AG04449 (cell line): Measurements from ENCODE around the gene MLH3.

Experiments
- CTCF ChIA-PET: fragments of 350-600 bp; formaldehyde crosslinking; extraction: SDS; loops from one replicate; lab custom pipeline; 2021; ENCODE audit warnings: antibody characterized with exemption; lab: Yijun Ruan, JAX
- POLR2A ChIA-PET: fragments of 400-600, 350-600 bp; formaldehyde crosslinking; extraction: SDS; loops from one replicate; lab custom pipeline; 2020; ENCODE audit warnings: antibody characterized with exemption, inconsistent platforms; lab: Yijun Ruan, JAX
- DNase-seq: peaks from one replicate; pipeline ENCODE4 v3.0.0-alpha.2; 2010; ENCODE audit warnings: low read depth, low spot score
- H3K4me3 ChIP-seq: 2 replicates; pipeline ENCODE4 v1.5.1; 2011; ENCODE audit warnings: low read depth, mild to moderate bottlenecking, control low read depth, low read length
- CTCF ChIP-seq: IDR thresholded peaks from one replicate; pipeline ENCODE4 v1.5.1; 2011; ENCODE audit warnings: mild to moderate bottlenecking, moderate library complexity, low read length, control low read depth, inconsistent platforms; ENCODE audit not compliant: insufficient read depth; ENCODE audit errors: missing control alignments

MLH3 gene

GRCh38 chr14:74975059-74975810 is 76.0 kb downstream of the MLH3 start:
- DNase-seq: no peak
- CTCF ChIA-PET: interaction anchor here (0.8 to 3.0 kb wide), 3 partner anchors 30 to 113 kb away, joined by 3 to 13 read pairs (median 6); no protein-coding TSS in a partner anchor
- no peak for TF ChIP-seq CTCF
- POLR2A ChIA-PET: no interaction called here
- H3K4me3 ChIP-seq: no peak overlapping the region

GRCh38 chr14:74974364-74975058 is 76.8 kb downstream of the MLH3 start:
- no peak for DNase-seq
- no peak overlapping the region for H3K4me3 ChIP-seq
- CTCF ChIA-PET: interaction anchor here (0.8 to 3.0 kb wide), 4 partner anchors 9 to 114 kb away, joined by 3 to 13 read pairs (median 4); no protein-coding TSS in a partner anchor

GRCh38 chr14:74973905-74974363 is 77.3 kb downstream of the MLH3 start:
- H3K4me3 ChIP-seq: no peak overlapping the region
- ChIA-PET CTCF (interaction anchor here (1.2 to 3.0 kb wide), 3 partner anchors 9 to 114 kb away, joined by 3 to 13 read pairs (median 6); no protein-coding TSS in a partner anchor), POLR2A (no interaction called here)
- DNase-seq: no peak
- TF ChIP-seq CTCF: no peak

More at GRCh38 chr14:74974364-74975058, 76.8 kb downstream of the MLH3 start:
- POLR2A ChIA-PET: no interaction called here
- TF ChIP-seq CTCF: no peak

GRCh38 chr14:74973003-74973653 is 78.1 kb downstream of the MLH3 start:
- ChIA-PET POLR2A (no interaction called here), CTCF (interaction anchor here (1.2 to 3.0 kb wide), 3 partner anchors 8 to 27 kb away, joined by 3 to 13 read pairs (median 3); partner anchors contain the start of gene PGF)
- DNase-seq: no peak
- H3K4me3 ChIP-seq: no peak overlapping the region
- TF ChIP-seq CTCF: no peak

GRCh38 chr14:74968811-74969210 is 82.5 kb downstream of the MLH3 start:
- TF ChIP-seq CTCF: no peak
- ChIA-PET POLR2A (no interaction called here), CTCF (interaction anchor here (0.7 to 2.6 kb wide), 4 partner anchors 12 to 101 kb away, joined by 3 to 9 read pairs (median 4); partner anchors contain the start of gene ZC2HC1C)
- no peak overlapping the region for H3K4me3 ChIP-seq
- DNase-seq: no peak
